Chondrocyte (in vitro differentiated cells): Measurements from ENCODE around the gene DLL1. TPM values are rescaled to one million over a fixed set of nuclear protein-coding genes. Genes with fewer than 3 reads are reported as not detected.

ENCODE experiments used
- DNase-seq: peaks from one replicate; pipeline ENCODE4 v3.0.0; 2021; ENCODE audit warnings: mixed read lengths, low spot score
- H3K27ac Mint-ChIP-seq: one replicate; pipeline ENCODE4 v1.8.0; 2021; ENCODE audit warnings: mild to moderate bottlenecking, moderate library complexity, mixed read lengths; ENCODE audit not compliant: unreplicated experiment
- H3K27me3 Mint-ChIP-seq: 2 replicates; pipeline ENCODE4 v1.8.0; 2021; ENCODE audit warnings: low read depth, mixed read lengths
- H3K36me3 Mint-ChIP-seq: 2 replicates; pipeline ENCODE4 v1.8.0; 2021; ENCODE audit warnings: low read depth, mixed read lengths
- H3K4me1 Mint-ChIP-seq: 2 replicates; pipeline ENCODE4 v1.8.0; 2021; ENCODE audit warnings: low read depth, mild to moderate bottlenecking, mixed read lengths
- H3K4me3 Mint-ChIP-seq: one replicate; pipeline ENCODE4 v1.8.0; 2021; ENCODE audit warnings: mild to moderate bottlenecking, moderate library complexity, mixed read lengths; ENCODE audit not compliant: unreplicated experiment
- H3K9me3 Mint-ChIP-seq: 2 replicates; pipeline ENCODE4 v1.8.0; 2021; ENCODE audit warnings: low read depth, mixed read lengths
- CTCF ChIP-seq: fragments of 200-600 bp; sonication (generic); IDR thresholded peaks from 2 replicates; pipeline ENCODE4 v1.5.0; 2021; ENCODE audit warnings: antibody characterized with exemption, mild to moderate bottlenecking, moderate library complexity
- total RNA-seq: library from RNA; stranded (reverse); gene quantifications from 3 replicates; pipeline ENCODE4 v1.2.1, GENCODE V29; 2021

DLL1 gene
- total RNA-seq, 1 donor from 2014 or later, result 0.35 TPM

- no peak overlapping the region for H3K4me3 Mint-ChIP-seq
- peaks cover 39% of the 10 kb centered on the region for H3K27me3 Mint-ChIP-seq
- no peak overlapping the region for H3K27ac Mint-ChIP-seq
- TF ChIP-seq CTCF, result no peak
- H3K36me3 Mint-ChIP-seq, result no peaks in the 10 kb centered on the region
- peaks cover 4% of the 10 kb centered on the region for H3K4me1 Mint-ChIP-seq
- no peak for DNase-seq
- no peaks in the 10 kb centered on the region for H3K9me3 Mint-ChIP-seq
Observed at GRCh38 chr6:170248111-170248805, 42.6 kb downstream of the DLL1 start.

GRCh38 chr6:170247178-170247701 lies 43.6 kb downstream of the DLL1 start:
- Mint-ChIP-seq H3K36me3 (no peaks in the 10 kb centered on the region), H3K9me3 (no peaks in the 10 kb centered on the region)
- no peak for DNase-seq

GRCh38 chr6:170245475-170245992 lies 45.3 kb downstream of the DLL1 start:
- Mint-ChIP-seq H3K27me3 (peaks cover 35% of the 10 kb centered on the region), H3K27ac (no peak overlapping the region), H3K36me3 (no peaks in the 10 kb centered on the region), H3K9me3 (no peaks in the 10 kb centered on the region), H3K4me3 (no peak overlapping the region), H3K4me1 (peaks cover 4% of the 10 kb centered on the region)
- no peak for TF ChIP-seq CTCF
- no peak for DNase-seq

More at GRCh38 chr6:170247178-170247701, 43.6 kb downstream of the DLL1 start:
- peaks cover 37% of the 10 kb centered on the region for H3K27me3 Mint-ChIP-seq
- H3K4me3 Mint-ChIP-seq, result no peak overlapping the region
- TF ChIP-seq CTCF, result no peak
- H3K4me1 Mint-ChIP-seq, result peaks cover 4% of the 10 kb centered on the region
- H3K27ac Mint-ChIP-seq, result no peak overlapping the region

DNA sequence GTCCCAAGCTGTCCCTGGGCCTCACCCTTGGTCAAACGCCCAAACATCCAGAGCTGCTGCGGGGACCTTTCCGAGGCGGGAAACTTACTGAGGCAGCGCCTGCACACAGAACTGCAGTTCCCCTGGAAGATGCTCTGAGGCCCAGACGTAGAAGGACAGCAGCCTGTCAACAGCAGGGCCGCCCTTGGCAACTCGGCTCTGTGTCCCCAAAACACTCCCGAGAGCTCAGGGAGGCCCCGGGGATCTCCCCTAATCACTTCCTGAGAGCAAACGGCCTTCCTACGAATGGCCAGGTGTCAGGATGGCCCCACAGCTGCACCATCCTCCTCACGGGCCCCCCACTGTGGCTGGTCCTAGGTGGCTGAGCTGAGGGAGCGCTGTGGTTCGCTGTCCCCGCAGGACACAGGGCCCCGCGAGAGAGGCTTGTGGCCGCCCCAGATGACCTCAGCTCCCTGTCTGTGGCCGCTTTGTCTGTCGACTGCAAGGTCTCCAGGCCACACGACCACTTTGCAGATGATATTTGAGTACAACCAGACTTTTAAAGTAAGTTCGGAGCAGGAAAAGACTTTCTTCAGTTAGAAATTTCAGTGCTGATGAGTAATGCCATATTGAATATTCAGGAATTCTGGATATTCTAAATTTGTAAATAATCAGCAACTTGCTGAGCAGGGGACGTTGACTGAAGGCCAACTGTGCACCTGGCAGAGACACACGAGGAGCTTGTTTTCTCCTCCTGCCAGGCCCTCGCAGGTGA lies 46.0 kb downstream of the DLL1 start:
- no peak overlapping the region for H3K4me3 Mint-ChIP-seq
- no peak overlapping the region for H3K27ac Mint-ChIP-seq
- H3K27me3 Mint-ChIP-seq, result peaks cover 38% of the 10 kb centered on the region
- TF ChIP-seq CTCF, result no peak
- no peaks in the 10 kb centered on the region for H3K36me3 Mint-ChIP-seq
- no peak for DNase-seq
- H3K9me3 Mint-ChIP-seq, result no peaks in the 10 kb centered on the region
- peaks cover 4% of the 10 kb centered on the region for H3K4me1 Mint-ChIP-seq

GRCh38 chr6:170243791-170244291 lies 47.0 kb downstream of the DLL1 start:
- Mint-ChIP-seq H3K27ac (no peak overlapping the region), H3K4me3 (no peak overlapping the region), H3K27me3 (peaks cover 43% of the 10 kb centered on the region)

More at GRCh38 chr6:170243791-170244291, 47.0 kb downstream of the DLL1 start:
- TF ChIP-seq CTCF, result no peak
- H3K36me3 Mint-ChIP-seq, result no peaks in the 10 kb centered on the region
- DNase-seq, result no peak
- no peaks in the 10 kb centered on the region for H3K9me3 Mint-ChIP-seq
- H3K4me1 Mint-ChIP-seq, result peaks cover 4% of the 10 kb centered on the region
